Measurements from ENCODE around the gene VIPR2.

VIPR2 gene

DNA sequence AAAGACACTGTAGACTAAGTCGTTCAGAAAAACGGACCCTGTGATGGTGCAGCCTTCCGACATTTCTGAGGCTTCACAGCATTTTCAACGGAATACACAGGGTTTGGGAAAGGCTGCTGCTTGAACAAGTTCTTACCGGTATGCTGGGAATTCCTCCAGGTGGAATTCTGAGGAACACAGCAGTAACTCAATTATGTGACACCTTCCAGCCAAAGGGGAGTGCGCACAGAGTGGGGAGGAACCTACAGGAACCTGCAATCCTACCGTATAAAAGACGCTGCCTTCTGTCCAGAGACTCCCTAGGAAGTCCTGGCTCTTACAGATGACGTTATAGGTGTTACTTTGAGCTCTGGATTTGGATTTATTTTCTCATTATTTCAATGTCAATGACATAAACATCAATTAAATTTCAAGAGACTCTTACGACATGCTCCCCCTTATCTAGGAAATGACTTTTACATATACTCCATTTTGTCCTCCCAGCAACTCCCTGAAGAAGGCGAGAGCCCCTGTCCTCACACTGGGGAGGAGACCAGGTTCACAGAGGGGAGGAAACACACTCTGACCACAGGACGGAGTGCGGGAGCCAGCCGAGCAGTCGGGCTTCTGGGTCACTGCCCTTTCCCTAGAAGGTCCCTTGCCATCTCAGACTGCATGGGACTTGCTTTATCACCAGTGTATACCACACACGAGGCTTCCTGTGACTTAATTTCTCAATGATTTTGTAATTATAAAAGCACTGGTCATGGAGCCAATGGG is 27.9 kb downstream of the VIPR2 start:
- Histone ChIP-seq H3K4me1 (ENCODE audit: control insufficient read depth in 2 of 2, insufficient read depth in 2 of 2, low read length in 2 of 2) (no peaks in the 10 kb centered on the region), H3K9me3 (ENCODE audit: control insufficient read depth in 2 of 2, low read length in 2 of 2) (no peaks in the 10 kb centered on the region), H3K27ac (ENCODE audit: low read depth in 2 of 2, low read length in 2 of 2) (no peak overlapping the region), H3K36me3 (ENCODE audit: control insufficient read depth in 2 of 2, insufficient read depth in 2 of 2, low read length in 2 of 2) (no peaks in the 10 kb centered on the region), H3K4me3 (ENCODE audit: low read length in 2 of 2) (no peak overlapping the region), H3K27me3 (ENCODE audit: control insufficient read depth in 2 of 2, insufficient read depth in 2 of 2, low read length in 2 of 2) (peaks cover 6 to 7% of the 10 kb centered on the region in 2 donors), H3K9ac (ENCODE audit: low read depth in 1 of 2, low read length in 2 of 2) (no peak overlapping the region)

DNA sequence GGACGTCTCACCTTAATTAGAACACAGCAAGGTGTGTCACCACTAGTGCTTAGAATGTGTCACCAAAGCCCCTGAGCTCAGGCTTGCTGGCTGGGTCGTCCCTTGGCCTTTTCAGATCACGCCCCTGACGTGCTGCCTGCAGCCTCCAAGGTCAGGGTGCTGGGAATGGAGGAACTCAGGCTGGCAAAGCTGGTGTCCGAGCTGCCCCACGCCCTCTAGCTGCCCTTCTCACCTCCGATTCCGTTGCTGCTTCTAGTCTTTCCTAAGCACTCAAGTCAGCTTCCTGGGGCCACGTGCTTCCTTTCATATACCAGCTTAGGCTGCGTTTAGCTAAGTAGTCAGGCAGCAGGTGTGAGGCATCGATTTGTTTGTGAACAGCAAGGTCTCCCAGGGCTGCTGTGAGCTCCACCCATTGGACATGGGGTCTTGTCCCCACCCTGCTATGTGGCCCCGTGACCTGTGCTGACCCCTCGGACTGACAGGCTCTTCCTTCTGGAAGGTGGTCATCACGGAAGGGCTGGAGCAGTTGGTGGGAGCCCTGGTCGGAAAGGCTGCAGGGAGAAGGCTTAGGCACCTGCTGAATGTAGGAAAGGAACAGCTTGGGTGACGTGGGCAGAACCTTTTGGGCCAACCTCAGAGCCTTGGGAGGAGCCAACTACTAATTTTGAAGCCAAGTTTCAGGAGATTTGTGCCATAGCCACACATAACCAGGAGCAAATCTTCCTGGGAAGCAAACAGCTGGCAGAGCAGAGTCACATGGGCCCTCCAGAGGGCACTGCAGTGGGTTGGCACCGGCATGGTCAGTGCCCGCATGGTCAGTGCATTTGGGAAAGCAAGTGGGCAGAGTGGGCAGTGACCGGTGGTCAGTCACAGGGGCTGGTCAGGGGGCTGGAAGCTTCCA is 28.8 kb downstream of the VIPR2 start:
- Histone ChIP-seq H3K4me1 (ENCODE audit: control insufficient read depth in 2 of 2, insufficient read depth in 2 of 2, low read length in 2 of 2) (no peaks in the 10 kb centered on the region), H3K36me3 (ENCODE audit: control insufficient read depth in 2 of 2, insufficient read depth in 2 of 2, low read length in 2 of 2) (no peaks in the 10 kb centered on the region), H3K27me3 (ENCODE audit: control insufficient read depth in 2 of 2, insufficient read depth in 2 of 2, low read length in 2 of 2) (peaks cover 6 to 7% of the 10 kb centered on the region in 2 donors), H3K27ac (ENCODE audit: low read depth in 2 of 2, low read length in 2 of 2) (no peak overlapping the region), H3K9ac (ENCODE audit: low read depth in 1 of 2, low read length in 2 of 2) (no peak overlapping the region), H3K9me3 (ENCODE audit: control insufficient read depth in 2 of 2, low read length in 2 of 2) (no peaks in the 10 kb centered on the region), H3K4me3 (ENCODE audit: low read length in 2 of 2) (no peak overlapping the region)

DNA sequence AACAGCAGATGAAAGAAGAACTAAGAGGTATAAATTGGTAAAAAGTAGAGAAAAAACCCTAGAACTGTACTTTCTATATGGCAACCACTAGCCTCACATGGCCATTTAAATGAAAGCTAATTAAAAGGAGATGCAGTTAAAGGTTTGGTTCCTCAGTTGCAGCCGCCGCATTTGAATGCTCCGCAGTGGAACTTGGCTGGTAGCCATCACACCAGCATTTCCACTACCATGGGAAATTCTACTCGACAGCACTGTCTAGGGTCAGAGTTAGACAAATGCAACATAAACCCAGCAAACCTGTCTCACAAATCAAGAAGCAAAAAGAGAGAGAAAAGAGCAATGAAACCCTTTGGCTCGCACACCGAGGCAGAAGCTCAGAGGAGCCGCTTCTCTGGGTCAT is 29.7 kb downstream of the VIPR2 start:
- no peaks in the 10 kb centered on the region for H3K9me3 ChIP-seq (ENCODE audit: control insufficient read depth in 2 of 2, low read length in 2 of 2)
- H3K27ac ChIP-seq (ENCODE audit: low read depth in 2 of 2, low read length in 2 of 2): no peak overlapping the region
- no peaks in the 10 kb centered on the region for H3K4me1 ChIP-seq (ENCODE audit: control insufficient read depth in 2 of 2, insufficient read depth in 2 of 2, low read length in 2 of 2)
- no peak overlapping the region for H3K4me3 ChIP-seq (ENCODE audit: low read length in 2 of 2)
- H3K9ac ChIP-seq (ENCODE audit: low read depth in 1 of 2, low read length in 2 of 2): no peak overlapping the region
- no peaks in the 10 kb centered on the region for H3K36me3 ChIP-seq (ENCODE audit: control insufficient read depth in 2 of 2, insufficient read depth in 2 of 2, low read length in 2 of 2)
- H3K27me3 ChIP-seq (ENCODE audit: control insufficient read depth in 2 of 2, insufficient read depth in 2 of 2, low read length in 2 of 2): peaks cover 6 to 7% of the 10 kb centered on the region in 2 donors

DNA sequence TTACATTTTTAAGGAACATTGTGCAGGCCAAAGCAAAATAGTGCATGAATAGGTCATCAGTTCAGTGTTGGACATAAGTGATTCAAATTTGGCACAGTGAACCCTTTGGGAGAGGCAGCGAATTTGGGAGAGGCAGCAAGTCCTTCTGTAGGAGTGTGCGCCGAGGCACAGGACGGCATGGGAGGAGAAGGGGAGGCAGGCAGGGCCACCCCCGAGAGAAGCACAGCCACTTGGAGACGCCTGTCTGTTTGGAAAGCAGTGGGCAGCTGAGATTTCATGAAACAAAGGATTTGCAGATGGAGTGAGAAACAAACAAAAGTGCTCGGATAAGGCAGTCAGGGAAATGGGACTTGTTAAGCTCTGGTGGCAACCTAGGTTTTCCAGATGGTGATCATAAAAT is 30.6 kb downstream of the VIPR2 start:
- Histone ChIP-seq H3K4me3 (ENCODE audit: low read length in 2 of 2) (no peak overlapping the region), H3K36me3 (ENCODE audit: control insufficient read depth in 2 of 2, insufficient read depth in 2 of 2, low read length in 2 of 2) (no peaks in the 10 kb centered on the region), H3K9me3 (ENCODE audit: control insufficient read depth in 2 of 2, low read length in 2 of 2) (no peaks in the 10 kb centered on the region), H3K9ac (ENCODE audit: low read depth in 1 of 2, low read length in 2 of 2) (no peak overlapping the region), H3K27ac (ENCODE audit: low read depth in 2 of 2, low read length in 2 of 2) (no peak overlapping the region), H3K4me1 (ENCODE audit: control insufficient read depth in 2 of 2, insufficient read depth in 2 of 2, low read length in 2 of 2) (no peaks in the 10 kb centered on the region), H3K27me3 (ENCODE audit: control insufficient read depth in 2 of 2, insufficient read depth in 2 of 2, low read length in 2 of 2) (peaks cover 6 to 7% of the 10 kb centered on the region in 2 donors)

DNA sequence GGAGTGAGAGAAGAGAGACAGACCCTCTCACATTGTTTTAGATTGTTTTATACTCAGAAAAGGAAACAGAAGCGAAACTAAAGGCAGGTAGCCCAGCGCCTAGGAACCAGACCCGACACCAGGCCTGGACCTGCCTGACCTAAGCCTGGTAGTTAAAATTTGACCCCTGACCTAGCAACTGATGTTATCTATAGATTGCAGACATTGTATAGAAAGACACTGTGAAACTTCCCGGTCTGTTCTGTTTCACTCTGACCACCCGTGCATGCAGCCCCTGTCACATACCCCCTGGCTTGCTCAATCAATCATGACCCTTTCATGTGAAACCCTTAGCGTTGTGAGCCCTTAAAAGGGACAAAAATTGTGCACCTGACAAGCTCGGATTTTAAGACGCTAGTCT is 31.6 kb downstream of the VIPR2 start:
- Histone ChIP-seq H3K9ac (ENCODE audit: low read depth in 1 of 2, low read length in 2 of 2) (no peak overlapping the region), H3K27ac (ENCODE audit: low read depth in 2 of 2, low read length in 2 of 2) (no peak overlapping the region), H3K9me3 (ENCODE audit: control insufficient read depth in 2 of 2, low read length in 2 of 2) (no peaks in the 10 kb centered on the region), H3K4me3 (ENCODE audit: low read length in 2 of 2) (no peak overlapping the region), H3K4me1 (ENCODE audit: control insufficient read depth in 2 of 2, insufficient read depth in 2 of 2, low read length in 2 of 2) (no peaks in the 10 kb centered on the region), H3K27me3 (ENCODE audit: control insufficient read depth in 2 of 2, insufficient read depth in 2 of 2, low read length in 2 of 2) (peaks cover 6 to 7% of the 10 kb centered on the region in 2 donors), H3K36me3 (ENCODE audit: control insufficient read depth in 2 of 2, insufficient read depth in 2 of 2, low read length in 2 of 2) (no peaks in the 10 kb centered on the region)

DNA sequence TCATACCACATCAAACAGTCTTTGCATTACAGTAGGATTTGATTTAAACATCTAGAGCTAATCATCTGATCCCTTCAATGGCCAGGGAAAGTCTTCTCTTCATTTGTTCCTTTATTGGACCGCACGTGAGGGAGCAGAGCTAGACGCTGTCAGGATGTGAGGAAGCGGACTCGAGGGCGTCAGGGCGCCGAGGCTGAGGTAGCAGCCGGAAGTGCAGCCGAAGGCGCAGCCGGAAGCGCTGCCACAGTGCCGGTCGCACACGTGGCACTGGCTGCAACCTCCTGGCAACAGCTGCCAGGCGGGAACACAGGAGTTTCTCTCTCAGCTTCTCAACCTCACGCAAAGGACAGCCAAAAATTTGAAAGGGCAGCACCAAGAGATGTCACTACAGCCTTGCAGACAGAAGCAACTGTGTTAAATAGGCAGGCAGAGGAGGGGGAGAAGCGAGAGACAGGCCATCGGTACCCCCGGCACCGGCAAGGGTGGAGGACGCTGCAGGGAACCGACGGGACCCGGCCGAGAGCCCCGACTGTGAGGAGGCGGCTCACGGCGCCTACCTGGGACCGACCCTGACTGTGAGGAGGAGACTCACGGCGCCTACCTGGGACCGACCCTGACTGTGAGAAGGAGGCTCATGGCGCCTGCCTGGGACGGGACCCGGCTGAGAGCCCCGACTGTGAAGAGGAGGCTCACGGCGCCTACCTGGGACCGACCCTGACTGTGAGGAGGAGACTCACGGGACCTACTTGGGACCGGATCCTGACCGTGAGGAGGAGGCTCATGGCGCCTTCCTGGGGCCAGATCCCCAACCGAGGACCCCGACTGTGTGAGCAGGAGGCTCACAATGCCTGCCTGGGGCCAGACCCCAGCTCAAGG is 32.3 kb downstream of the VIPR2 start:
- no peak overlapping the region for H3K9ac ChIP-seq (ENCODE audit: low read depth in 1 of 2, low read length in 2 of 2)
- no peak overlapping the region for H3K4me3 ChIP-seq (ENCODE audit: low read length in 2 of 2)
- no peak overlapping the region for H3K27ac ChIP-seq (ENCODE audit: low read depth in 2 of 2, low read length in 2 of 2)
- H3K9me3 ChIP-seq (ENCODE audit: control insufficient read depth in 2 of 2, low read length in 2 of 2): no peaks in the 10 kb centered on the region
- no peaks in the 10 kb centered on the region for H3K4me1 ChIP-seq (ENCODE audit: control insufficient read depth in 2 of 2, insufficient read depth in 2 of 2, low read length in 2 of 2)
- H3K27me3 ChIP-seq (ENCODE audit: control insufficient read depth in 2 of 2, insufficient read depth in 2 of 2, low read length in 2 of 2): peaks cover 6 to 7% of the 10 kb centered on the region in 2 donors
- H3K36me3 ChIP-seq (ENCODE audit: control insufficient read depth in 2 of 2, insufficient read depth in 2 of 2, low read length in 2 of 2): no peaks in the 10 kb centered on the region

DNA sequence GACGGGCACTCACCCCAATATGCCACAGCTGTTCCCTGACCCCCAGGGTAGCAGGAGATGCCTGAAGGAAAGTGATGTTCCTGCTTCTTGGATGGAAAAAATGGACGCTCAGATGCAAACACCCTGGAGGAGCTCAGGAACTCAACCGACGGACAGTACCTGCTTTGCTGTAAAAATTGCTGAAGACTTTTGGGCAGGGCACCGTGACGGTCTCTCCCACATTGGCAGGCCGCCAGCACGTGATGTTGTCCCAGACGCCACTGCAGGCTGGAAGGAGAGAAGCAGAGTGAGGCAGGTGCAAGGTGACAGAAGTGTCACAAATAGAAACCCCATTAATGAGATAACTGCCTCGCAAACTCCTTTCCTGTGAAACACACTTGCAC is 35.0 kb downstream of the VIPR2 start:
- Histone ChIP-seq H3K4me3 (ENCODE audit: low read length in 2 of 2) (no peak overlapping the region), H3K9me3 (ENCODE audit: control insufficient read depth in 2 of 2, low read length in 2 of 2) (no peaks in the 10 kb centered on the region), H3K36me3 (ENCODE audit: control insufficient read depth in 2 of 2, insufficient read depth in 2 of 2, low read length in 2 of 2) (no peaks in the 10 kb centered on the region), H3K9ac (ENCODE audit: low read depth in 1 of 2, low read length in 2 of 2) (no peak overlapping the region), H3K27me3 (ENCODE audit: control insufficient read depth in 2 of 2, insufficient read depth in 2 of 2, low read length in 2 of 2) (peaks cover 5 to 6% of the 10 kb centered on the region in 2 donors), H3K27ac (ENCODE audit: low read depth in 2 of 2, low read length in 2 of 2) (no peak overlapping the region), H3K4me1 (ENCODE audit: control insufficient read depth in 2 of 2, insufficient read depth in 2 of 2, low read length in 2 of 2) (no peaks in the 10 kb centered on the region)

DNA sequence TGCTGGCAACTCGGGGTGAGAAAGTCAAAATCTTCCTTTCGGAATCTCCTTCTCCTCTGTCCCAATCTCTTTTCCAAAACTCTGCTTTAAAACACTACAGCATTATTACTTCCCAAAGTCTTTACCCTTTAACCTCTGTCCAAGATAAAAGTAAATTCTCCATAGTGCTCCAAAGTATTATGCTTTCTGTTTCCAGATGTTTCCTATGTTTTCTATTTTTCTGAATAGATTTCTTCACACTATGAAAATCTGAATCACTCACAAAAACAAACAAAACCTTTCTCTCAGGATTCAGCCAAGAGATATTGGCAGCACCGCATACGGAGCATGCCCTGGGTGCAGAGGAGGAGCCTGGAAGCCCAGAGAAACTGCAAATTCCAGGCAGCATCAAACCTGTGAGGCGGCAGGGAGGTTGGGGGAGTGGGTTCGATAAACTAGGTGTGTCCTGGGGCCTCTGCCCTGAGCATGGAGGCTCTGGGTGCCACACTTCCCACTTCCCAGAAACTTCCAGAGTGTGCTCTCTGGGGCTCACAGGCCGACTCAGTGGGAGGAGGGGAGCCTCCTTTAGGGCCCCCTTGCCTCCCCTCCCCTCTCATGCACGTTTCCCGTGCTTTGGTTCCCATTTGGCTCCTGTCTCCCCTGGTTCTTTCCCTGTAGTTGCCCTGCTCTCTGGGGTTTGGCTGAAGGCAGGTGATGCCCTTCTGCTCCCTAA is 35.6 kb downstream of the VIPR2 start:
- H3K9me3 ChIP-seq (ENCODE audit: control insufficient read depth in 2 of 2, low read length in 2 of 2): no peaks in the 10 kb centered on the region
- H3K27me3 ChIP-seq (ENCODE audit: control insufficient read depth in 2 of 2, insufficient read depth in 2 of 2, low read length in 2 of 2): peaks cover 5% of the 10 kb centered on the region in 2 donors
- no peak overlapping the region for H3K27ac ChIP-seq (ENCODE audit: low read depth in 2 of 2, low read length in 2 of 2)
- H3K4me1 ChIP-seq (ENCODE audit: control insufficient read depth in 2 of 2, insufficient read depth in 2 of 2, low read length in 2 of 2): no peaks in the 10 kb centered on the region
- no peaks in the 10 kb centered on the region for H3K36me3 ChIP-seq (ENCODE audit: control insufficient read depth in 2 of 2, insufficient read depth in 2 of 2, low read length in 2 of 2)
- no peak overlapping the region for H3K9ac ChIP-seq (ENCODE audit: low read depth in 1 of 2, low read length in 2 of 2)
- no peak overlapping the region for H3K4me3 ChIP-seq (ENCODE audit: low read length in 2 of 2)

DNA sequence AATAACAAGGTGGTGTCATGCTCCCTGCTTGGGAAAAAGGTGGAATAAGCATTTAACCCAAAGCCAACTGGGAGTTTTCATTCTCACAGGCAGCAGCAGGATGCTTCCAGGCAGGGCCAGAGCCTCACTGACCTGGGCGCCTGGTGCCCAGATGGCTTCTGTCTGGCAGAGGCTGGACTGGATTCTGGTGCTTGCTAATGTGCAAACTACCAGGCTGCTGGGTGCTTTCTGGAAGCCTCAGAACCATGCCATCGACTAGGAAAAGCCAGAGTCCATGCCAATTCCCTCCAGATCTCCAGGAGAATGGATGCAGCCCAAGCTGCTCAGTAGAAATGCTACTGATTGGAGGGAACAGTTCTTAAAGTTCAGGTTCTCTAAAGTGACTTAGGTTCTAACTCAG is 36.2 kb downstream of the VIPR2 start:
- peaks cover 3% of the 10 kb centered on the region in 2 donors for H3K27me3 ChIP-seq (ENCODE audit: control insufficient read depth in 2 of 2, insufficient read depth in 2 of 2, low read length in 2 of 2)
- H3K36me3 ChIP-seq (ENCODE audit: control insufficient read depth in 2 of 2, insufficient read depth in 2 of 2, low read length in 2 of 2): no peaks in the 10 kb centered on the region
- no peak overlapping the region for H3K27ac ChIP-seq (ENCODE audit: low read depth in 2 of 2, low read length in 2 of 2)
- no peaks in the 10 kb centered on the region for H3K9me3 ChIP-seq (ENCODE audit: control insufficient read depth in 2 of 2, low read length in 2 of 2)
- no peaks in the 10 kb centered on the region for H3K4me1 ChIP-seq (ENCODE audit: control insufficient read depth in 2 of 2, insufficient read depth in 2 of 2, low read length in 2 of 2)
- H3K4me3 ChIP-seq (ENCODE audit: low read length in 2 of 2): no peak overlapping the region
- H3K9ac ChIP-seq (ENCODE audit: low read depth in 1 of 2, low read length in 2 of 2): no peak overlapping the region
